ENCODE data around the gene FBXL16.
A peak's percentile ranks its signal among the peaks of the same experiment; 100 is the strongest.

DNA sequence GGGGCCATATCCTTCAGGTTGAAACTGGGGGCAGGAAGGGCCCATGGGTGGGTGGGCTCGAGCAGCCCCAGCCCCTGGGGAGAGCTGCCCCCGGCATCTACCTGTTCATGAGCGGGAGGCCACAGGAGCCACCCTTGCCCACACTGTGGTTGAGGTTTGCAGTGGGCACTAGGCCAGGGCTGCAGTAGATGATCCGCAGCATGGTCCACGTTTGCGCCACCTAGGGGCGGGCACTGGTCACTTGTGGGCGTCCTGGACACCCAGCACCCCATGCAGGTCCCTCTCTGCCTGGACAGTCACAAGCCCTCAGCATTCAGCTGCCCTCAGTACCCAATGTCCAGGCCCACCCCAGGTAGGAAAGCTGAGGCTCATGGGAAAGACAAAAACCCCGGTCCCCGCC, 19.6 kb downstream of the FBXL16 start:
- TF ChIP-seq ZNF48 (tag by site-specific recombination; IDR thresholded peaks at IDR 0.05) (no peak), ZNF155 (tag by site-specific recombination; IDR thresholded peaks at IDR 0.05) (no peak), KLF9 (tag by site-specific recombination; IDR thresholded peaks at IDR 0.05; ENCODE audit: low read depth) (no peak)
- TF ChIP-seq, protein P1, sequence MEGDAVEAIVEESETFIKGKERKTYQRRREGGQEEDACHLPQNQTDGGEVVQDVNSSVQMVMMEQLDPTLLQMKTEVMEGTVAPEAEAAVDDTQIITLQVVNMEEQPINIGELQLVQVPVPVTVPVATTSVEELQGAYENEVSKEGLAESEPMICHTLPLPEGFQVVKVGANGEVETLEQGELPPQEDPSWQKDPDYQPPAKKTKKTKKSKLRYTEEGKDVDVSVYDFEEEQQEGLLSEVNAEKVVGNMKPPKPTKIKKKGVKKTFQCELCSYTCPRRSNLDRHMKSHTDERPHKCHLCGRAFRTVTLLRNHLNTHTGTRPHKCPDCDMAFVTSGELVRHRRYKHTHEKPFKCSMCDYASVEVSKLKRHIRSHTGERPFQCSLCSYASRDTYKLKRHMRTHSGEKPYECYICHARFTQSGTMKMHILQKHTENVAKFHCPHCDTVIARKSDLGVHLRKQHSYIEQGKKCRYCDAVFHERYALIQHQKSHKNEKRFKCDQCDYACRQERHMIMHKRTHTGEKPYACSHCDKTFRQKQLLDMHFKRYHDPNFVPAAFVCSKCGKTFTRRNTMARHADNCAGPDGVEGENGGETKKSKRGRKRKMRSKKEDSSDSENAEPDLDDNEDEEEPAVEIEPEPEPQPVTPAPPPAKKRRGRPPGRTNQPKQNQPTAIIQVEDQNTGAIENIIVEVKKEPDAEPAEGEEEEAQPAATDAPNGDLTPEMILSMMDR (tag by site-specific recombination; IDR thresholded peaks at IDR 0.05), result peak; percentile 73
- TF ChIP-seq, protein P2, sequence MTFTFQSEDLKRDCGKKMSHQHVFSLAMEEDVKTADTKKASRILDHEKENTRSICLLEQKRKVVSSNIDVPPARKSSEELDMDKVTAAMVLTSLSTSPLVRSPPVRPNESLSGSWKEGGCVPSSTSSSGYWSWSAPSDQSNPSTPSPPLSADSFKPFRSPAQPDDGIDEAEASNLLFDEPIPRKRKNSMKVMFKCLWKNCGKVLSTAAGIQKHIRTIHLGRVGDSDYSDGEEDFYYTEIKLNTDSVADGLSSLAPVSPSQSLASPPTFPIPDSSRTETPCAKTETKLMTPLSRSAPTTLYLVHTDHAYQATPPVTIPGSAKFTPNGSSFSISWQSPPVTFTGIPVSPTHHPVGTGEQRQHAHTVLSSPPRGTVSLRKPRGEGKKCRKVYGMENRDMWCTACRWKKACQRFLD (tag by site-specific recombination; IDR thresholded peaks at IDR 0.05), result no peak
- TF ChIP-seq, protein P3, sequence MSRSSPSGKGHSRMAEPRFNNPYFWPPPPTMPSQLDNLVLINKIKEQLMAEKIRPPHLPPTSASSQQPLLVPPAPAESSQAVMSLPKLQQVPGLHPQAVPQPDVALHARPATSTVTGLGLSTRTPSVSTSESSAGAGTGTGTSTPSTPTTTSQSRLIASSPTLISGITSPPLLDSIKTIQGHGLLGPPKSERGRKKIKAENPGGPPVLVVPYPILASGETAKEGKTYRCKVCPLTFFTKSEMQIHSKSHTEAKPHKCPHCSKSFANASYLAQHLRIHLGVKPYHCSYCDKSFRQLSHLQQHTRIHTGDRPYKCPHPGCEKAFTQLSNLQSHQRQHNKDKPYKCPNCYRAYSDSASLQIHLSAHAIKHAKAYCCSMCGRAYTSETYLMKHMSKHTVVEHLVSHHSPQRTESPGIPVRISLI (tag by site-specific recombination; IDR thresholded peaks at IDR 0.05), result no peak
- TF ChIP-seq, protein P4, sequence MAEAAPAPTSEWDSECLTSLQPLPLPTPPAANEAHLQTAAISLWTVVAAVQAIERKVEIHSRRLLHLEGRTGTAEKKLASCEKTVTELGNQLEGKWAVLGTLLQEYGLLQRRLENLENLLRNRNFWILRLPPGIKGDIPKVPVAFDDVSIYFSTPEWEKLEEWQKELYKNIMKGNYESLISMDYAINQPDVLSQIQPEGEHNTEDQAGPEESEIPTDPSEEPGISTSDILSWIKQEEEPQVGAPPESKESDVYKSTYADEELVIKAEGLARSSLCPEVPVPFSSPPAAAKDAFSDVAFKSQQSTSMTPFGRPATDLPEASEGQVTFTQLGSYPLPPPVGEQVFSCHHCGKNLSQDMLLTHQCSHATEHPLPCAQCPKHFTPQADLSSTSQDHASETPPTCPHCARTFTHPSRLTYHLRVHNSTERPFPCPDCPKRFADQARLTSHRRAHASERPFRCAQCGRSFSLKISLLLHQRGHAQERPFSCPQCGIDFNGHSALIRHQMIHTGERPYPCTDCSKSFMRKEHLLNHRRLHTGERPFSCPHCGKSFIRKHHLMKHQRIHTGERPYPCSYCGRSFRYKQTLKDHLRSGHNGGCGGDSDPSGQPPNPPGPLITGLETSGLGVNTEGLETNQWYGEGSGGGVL (tag by site-specific recombination; IDR thresholded peaks at IDR 0.05), result no peak

All from HEK293 (cell line).